RCC 7860 (cell line): ENCODE results near the gene TNFRSF12A.

Experiments
- DNase-seq: peaks from one replicate; pipeline ENCODE4 v3.0.0-alpha.2; 2015; ENCODE audit warnings: low spot score
- FAIRE-seq: peaks from 2 replicates; lab custom pipeline; 2012; peaks lifted over from hg19 to GRCh38; lab: Jason Lieb, UNC

The TNFRSF12A gene

GRCh38 chr16:3010510-3010909 lies 9.7 kb upstream of the TNFRSF12A start:
- no peak for DNase-seq
- FAIRE-seq, result no peak

GRCh38 chr16:3012246-3012645 lies 7.9 kb upstream of the TNFRSF12A start:
- no peak for FAIRE-seq
- no peak for DNase-seq

- DNase-seq (no peak), FAIRE-seq (no peak)
These were observed 7.2 kb upstream of the TNFRSF12A start, which contains the start of gene CLDN9 for GRCh38 chr16:3012828-3013420. Gene CLDN9 (plus strand): TSS chr16:3012923. CDS start chr16:3013363, 440 bp downstream.

GRCh38 chr16:3013491-3013951 lies 6.6 kb upstream of the TNFRSF12A start:
- FAIRE-seq (no peak), DNase-seq (peak; percentile 29)

- no peak for DNase-seq
- no peak for FAIRE-seq
These were observed 6.0 kb upstream of the TNFRSF12A start for GRCh38 chr16:3013998-3014690.

- no peak for FAIRE-seq
- no peak for DNase-seq
These were observed 5.2 kb upstream of the TNFRSF12A start for GRCh38 chr16:3014971-3015370.

GRCh38 chr16:3015865-3016521 lies 4.2 kb upstream of the TNFRSF12A start:
- DNase-seq (no peak), FAIRE-seq (no peak)

- no peak for FAIRE-seq
These were observed 2.8 kb upstream of the TNFRSF12A start for GRCh38 chr16:3017344-3017743.

GRCh38 chr16:3017794-3018506 lies 2.2 kb upstream of the TNFRSF12A start, which contains the start of gene CLDN6:
Gene CLDN6 (minus strand): TSS chr16:3018183. CDS start chr16:3016021, 2,162 bp downstream.
- no peak for DNase-seq
- FAIRE-seq, result no peak

More at GRCh38 chr16:3017344-3017743, 2.8 kb upstream of the TNFRSF12A start:
- DNase-seq, result no peak

- FAIRE-seq, result no peak
These were observed 448 bp upstream of the TNFRSF12A start for GRCh38 chr16:3019594-3020246.

GRCh38 chr16:3020604-3021448 lies 658 bp downstream of the TNFRSF12A start:
- peak; percentile 71 for FAIRE-seq
- peak; percentile 95 for DNase-seq

More at GRCh38 chr16:3019594-3020246, 448 bp upstream of the TNFRSF12A start:
- no peak for DNase-seq

- DNase-seq (peak; percentile 97), FAIRE-seq (peak; percentile 93)
These were observed 1.5 kb downstream of the TNFRSF12A start for GRCh38 chr16:3021449-3022207.

- FAIRE-seq, result no peak
- peak; percentile 93 for DNase-seq
These were observed 2.1 kb downstream of the TNFRSF12A start for GRCh38 chr16:3022208-3022683.

- DNase-seq (no peak), FAIRE-seq (no peak)
These were observed 2.7 kb downstream of the TNFRSF12A start for GRCh38 chr16:3022684-3023414.

- DNase-seq (peak; percentile 93), FAIRE-seq (peak; percentile 59)
These were observed 3.2 kb downstream of the TNFRSF12A start for GRCh38 chr16:3023415-3023668.

- peak; percentile 75 for FAIRE-seq
- peak; percentile 98 for DNase-seq
These were observed 3.7 kb downstream of the TNFRSF12A start, which contains the start of the genes HCFC1R1 and THOC6 for GRCh38 chr16:3023669-3024478. Gene HCFC1R1 (minus strand): TSS chr16:3023942. CDS start chr16:3023941, 1 bp downstream. Gene THOC6 (plus strand): TSS chr16:3024035. CDS start chr16:3024327, 292 bp downstream.
